Endometrial microvascular endothelial cells (primary cell): ENCODE measurements around the gene KRTAP3-1. TPM values are rescaled to one million over a fixed set of nuclear protein-coding genes. Genes with fewer than 3 reads are reported as not detected.

Source experiments
- in situ Hi-C: cut with HindIII; loops from 2 replicates; pipeline ENCODE4 v1.10.0; 2017; ENCODE audit warnings: low sequenced_read_pairs, low pct_unique_long_range_greater_than_20kb; ENCODE audit errors: inconsistent ontology term
- total RNA-seq: library from RNA; depleted of rRNA; stranded (reverse); fragments of >200 nt; gene quantifications from one replicate; pipeline ENCODE4 v1.2.3, GENCODE V29; 2015; ENCODE audit errors: inconsistent ontology term

Gene KRTAP3-1
- total RNA-seq, 1 donor from 2014 or later, result not detected

DNA sequence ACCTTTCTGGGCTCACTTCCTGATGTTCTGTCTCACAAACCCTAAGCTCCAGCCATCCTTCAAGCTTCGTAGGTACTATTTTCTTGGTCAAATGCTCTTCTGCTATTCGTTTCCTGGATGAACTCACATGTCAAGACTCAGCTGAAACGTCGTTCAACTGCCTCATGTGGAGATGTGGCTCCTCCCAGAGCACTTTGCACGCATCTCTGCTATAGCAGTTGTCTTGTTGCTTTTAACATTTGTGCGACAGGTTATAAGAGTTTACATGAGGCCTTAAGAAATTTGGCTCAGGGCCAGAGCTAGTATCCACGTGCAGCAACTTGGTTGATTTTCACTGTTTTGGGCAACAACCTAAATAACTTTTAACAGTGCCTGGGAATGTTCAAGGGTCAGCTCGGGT, 22.0 kb downstream of the KRTAP3-1 start:
- in situ Hi-C loops, result no loop called here

DNA sequence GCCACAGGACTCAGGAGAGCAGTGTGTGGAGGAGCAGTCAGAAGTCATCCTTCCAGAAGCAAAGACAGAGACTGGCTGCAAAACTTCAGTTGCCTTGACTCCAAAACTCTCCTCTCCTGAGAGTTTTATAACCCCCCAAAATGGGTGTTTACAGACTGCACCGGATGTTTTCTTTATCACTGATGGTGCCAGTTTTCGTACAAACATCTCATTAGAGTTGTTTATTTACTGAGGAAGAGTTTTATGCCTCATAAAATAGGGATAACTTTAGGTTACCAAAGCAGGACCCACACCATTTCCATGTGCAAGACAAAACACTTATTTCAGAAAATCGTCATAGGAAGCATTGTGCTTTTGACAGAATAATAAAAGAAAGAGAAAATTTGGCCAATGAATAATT, 24.7 kb downstream of the KRTAP3-1 start, which contains the start of gene KRT40:
KRT40 (minus strand) TSS at position 101 of the 400 bp plus-strand sequence; CDS start at position 48, 53 bp downstream.
- in situ Hi-C loops, result no loop called here

DNA sequence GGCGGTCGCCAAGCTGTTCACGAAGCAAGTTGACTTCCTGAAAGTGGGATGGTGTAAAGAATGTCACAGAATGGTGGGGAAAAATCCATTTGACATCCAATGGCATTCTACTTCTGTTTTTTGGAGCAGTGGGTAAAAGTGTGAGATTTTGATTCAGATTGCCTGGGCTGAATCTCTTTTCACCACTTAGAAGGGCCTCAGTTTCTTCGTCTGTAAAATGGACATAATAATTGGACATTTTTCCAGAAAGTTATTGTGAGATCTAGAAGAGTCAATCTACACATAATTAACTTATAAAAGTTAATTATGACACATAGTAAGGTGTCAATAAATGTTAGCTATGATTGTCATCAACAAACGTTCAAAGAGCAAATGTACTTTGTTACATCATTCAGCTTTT, 27.8 kb downstream of the KRTAP3-1 start:
- in situ Hi-C loops, result no loop called here

DNA sequence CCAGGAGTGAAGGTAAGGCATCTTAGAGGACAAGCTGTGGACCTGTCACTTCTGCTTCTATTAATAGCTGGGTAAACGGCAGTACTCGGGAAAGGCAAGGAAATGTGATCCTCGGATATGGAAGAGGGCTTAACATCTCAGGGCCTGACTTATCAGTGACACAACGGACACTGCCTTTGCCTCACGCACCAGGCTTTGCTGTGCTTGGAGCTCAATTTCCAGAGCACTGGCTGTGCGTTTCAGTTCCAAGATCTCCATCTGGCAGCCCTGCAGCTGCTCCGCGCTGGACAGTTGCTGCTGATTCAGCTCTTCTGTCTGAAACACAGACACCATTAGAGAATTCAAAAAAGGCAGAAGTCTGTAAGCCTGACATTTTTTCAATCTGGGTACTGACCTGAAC, 28.3 kb downstream of the KRTAP3-1 start:
- in situ Hi-C loops, result no loop called here

DNA sequence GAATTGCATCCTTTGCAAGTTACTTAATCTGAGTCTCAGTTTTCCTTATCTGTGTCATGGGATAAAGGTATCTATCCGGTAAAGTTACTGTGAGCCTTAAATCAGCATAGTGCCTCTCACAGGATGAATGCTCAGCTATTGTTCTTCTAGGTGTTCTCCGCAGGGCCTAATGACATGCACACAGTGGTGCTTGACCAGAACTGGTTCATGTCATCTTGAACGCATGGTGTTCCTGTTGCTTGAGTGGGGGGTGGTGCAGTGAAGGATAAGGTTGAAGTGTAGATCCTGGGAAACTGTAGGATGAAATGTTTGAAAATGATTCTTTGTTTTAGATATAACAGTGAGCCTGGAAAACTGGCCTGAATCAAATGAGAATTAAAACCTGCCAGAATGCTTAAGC, 28.8 kb downstream of the KRTAP3-1 start:
- in situ Hi-C loops, result no loop called here

DNA sequence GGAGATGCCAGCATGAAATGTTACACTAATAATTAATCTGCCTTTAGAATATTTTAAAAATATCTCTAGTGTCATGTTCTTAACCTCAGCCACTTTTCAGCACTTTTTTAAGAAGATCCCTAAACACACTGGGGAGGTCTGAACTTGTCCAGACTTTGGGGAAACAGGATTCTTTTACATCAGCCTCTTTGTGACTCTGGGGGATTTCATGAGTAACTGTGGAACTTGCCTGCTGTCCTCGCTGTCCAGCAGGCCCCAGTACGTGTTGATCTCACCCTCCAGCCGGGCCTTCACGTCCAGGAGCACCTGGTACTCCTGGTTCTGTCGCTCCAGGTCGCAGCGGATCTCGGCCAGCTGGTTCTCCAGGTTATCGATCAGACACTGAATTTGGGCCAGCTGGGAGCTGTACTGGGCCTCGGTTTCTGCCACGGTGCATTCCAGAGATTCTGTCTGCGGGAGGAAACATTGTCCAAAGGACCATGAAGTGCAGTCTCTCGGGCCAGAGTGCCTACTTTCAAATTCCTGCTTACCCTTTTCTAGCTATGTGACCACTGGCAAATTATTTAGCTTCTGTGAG, 30.3 kb downstream of the KRTAP3-1 start:
- in situ Hi-C loops, result no loop called here

DNA sequence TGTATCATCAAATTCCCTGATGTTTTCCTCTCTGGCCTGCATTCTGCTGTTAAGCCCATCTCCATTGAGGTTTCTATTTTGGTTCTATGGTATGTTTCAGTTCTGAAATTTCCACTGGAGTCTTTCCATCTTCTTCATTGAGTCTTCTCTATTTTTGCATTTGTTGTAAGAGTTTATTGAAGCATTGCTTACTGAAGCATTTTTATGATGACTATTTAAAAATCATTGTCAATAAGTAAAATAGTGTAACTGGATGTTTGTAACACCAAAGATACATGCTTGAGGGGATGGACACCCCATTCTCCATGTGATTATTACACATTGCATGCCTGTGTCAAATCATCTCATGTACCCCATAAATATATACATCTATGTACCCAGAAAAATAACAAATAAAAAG, 33.4 kb downstream of the KRTAP3-1 start:
- in situ Hi-C loops, result no loop called here

DNA sequence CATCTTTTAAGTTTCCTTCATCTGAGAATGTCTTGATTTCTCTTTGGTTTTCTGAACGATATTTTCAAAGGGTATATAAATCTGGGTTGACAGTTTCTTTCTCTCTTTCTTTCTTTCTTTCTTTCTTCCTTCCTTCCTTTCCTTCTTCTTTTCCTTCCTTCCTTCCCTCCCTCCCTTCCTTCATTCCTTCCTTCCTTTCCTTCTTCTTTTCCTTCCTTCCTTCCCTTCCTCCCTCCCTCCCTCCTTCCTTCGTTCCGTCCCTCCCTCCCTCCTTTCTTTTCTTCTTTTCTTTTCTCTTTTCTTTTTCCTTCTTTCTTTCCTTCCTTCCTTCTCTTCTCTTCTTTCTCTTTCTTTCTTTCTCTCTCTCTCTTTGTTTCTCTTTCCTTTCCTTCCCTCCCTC, 34.6 kb downstream of the KRTAP3-1 start:
- in situ Hi-C loops, result no loop called here

DNA sequence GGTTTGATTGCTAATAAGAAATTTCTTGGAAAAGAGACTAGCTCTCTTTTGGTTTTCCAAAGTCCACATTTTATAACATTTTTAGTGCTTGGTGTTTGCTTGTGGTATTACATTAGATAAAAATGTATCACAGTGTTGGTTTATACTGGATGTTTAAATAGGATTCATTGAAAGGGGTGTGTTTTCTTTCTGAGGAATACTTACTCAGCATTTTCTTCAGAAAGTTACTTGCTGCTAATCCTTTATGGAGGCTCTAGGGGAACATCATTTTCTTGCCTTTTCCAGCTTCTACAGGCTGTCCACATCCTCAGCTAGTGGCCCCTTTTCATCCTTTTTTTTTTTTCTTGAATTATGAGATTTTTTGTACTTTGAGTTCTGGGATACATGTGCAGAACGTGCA, 41.3 kb downstream of the KRTAP3-1 start:
- in situ Hi-C loops, result no loop called here

DNA sequence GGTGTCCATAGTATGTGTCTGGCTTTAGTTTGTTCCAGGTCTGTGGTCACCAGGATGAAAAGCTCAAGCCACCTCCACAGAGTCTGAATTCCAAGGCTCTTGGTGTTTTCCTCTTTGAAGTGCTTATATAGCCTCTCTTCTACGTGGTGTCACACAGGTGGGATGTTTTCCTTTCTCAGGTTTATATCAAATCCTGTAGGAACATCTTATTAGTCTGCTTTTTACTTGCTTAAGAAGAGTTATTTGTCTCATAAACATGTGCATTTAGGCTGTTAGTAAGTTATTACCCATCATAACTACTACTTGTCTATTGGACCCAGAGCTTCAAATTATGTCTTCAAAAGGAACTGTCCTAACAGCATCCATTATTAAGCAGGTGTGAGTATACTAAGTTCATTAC, 42.1 kb downstream of the KRTAP3-1 start, which contains the start of gene KRT39:
KRT39 (minus strand) TSS at position 101 of the 400 bp plus-strand sequence; CDS start at position 9, 92 bp downstream.
- in situ Hi-C loops, result no loop called here

DNA sequence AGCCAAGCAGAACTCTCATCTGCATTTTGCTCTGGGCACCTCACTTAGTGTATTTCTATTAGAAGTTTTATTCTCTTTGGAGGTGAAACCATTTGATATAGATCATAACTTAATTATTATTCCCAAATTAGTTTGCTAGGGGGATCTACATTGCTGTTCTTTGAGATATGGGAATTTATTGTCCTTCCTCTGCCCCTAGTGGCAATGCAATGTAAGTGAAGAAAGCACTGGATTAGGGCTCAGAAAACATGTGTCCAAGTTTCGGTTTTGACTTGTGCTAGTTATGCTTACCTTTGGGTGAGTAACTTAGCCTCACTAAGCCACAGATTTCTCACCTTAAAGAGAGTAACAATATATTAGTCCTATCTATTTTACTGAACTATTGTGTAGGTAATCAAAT, 45.1 kb downstream of the KRTAP3-1 start:
- in situ Hi-C loops, result no loop called here

DNA sequence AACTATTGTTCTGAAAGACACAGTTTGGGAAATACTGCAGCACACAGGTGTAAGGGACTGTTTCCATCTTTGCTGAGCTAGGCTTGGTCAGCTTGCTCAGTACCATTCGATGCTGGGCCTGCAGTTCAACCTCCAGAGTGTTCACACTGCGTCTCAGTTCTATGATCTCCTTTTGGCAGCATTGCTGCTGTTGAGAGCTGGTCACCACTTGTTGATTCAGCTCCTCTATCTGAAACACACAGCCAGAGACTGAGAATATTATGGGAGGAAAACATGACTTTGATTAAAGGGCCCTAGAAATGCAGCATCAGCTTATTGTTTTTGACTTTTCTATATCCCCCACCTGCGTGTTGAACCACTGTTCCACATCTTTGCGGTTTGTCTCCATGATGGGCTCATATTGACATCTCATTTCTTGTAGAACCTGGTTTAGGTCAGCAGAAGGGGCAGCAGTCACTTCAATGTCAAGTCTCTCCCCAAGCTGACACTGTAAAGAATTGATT, 46.8 kb downstream of the KRTAP3-1 start:
- in situ Hi-C loops, result no loop called here

DNA sequence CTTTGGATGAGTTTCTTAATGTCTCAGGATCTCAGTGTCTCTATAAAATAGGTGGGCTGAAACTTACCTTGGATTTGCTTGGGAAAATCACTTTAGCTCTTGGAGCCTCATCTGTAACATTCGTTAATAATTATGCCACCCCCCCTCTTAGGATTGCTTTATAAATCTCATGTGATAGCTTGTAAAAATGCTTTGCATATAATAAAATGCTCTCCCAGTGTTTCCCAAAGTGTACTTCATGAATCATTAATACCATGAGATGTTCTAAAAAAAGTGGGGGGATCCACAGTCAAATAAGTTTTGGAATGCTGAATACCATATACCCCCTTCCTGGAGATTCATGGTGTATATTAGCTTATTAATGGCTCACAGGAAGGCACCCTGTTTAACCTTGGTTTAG, 47.3 kb downstream of the KRTAP3-1 start:
- in situ Hi-C loops, result no loop called here

DNA sequence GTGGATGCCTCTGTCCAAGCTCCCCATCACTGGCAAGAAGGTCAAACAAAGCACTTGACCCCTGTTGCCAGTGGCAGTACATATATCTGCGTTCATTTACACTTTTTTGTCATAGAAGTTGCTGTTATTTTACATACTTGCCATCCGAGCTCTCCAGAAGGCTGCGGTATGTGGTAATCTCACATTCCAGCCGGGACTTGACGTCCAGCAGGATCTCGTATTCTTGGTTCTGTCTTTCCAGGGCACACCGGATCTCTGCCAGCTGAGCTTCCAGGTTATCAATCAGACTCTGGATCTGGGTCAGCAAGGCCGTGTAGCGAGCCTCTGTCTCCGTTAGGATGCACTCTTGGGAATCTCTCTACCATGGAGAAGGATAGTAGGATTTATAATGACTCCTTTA, 48.8 kb downstream of the KRTAP3-1 start:
- in situ Hi-C loops, result no loop called here

Other genes with a start within 250 kb of the KRTAP3-1 start
- not detected for gene KRT26, start 236.9 kb downstream of the KRTAP3-1 start, total RNA-seq
- gene KRT27, start 226.6 kb downstream of the KRTAP3-1 start, total RNA-seq, result not detected
- gene KRT28, start 209.2 kb downstream of the KRTAP3-1 start, total RNA-seq, result not detected
- gene KRT10, start 186.5 kb downstream of the KRTAP3-1 start, total RNA-seq, result 6.4 TPM
- gene KRT12, start 141.9 kb downstream of the KRTAP3-1 start, total RNA-seq, result not detected
- not detected for gene KRT20, start 123.9 kb downstream of the KRTAP3-1 start, total RNA-seq
- not detected for gene KRT23, start 71.5 kb downstream of the KRTAP3-1 start, total RNA-seq
- gene KRT39, start 42.2 kb downstream of the KRTAP3-1 start, total RNA-seq, result not detected
- gene KRT40, start 24.8 kb downstream of the KRTAP3-1 start, total RNA-seq, result not detected
- not detected for gene KRTAP3-3, start 15.0 kb downstream of the KRTAP3-1 start, total RNA-seq
- not detected for gene KRTAP3-2, start 9.2 kb downstream of the KRTAP3-1 start, total RNA-seq
- gene KRTAP1-5, start 18.1 kb upstream of the KRTAP3-1 start, total RNA-seq, result not detected
- gene KRTAP1-4, start 21.1 kb upstream of the KRTAP3-1 start, total RNA-seq, result not detected
- gene KRTAP1-3, start 25.7 kb upstream of the KRTAP3-1 start, total RNA-seq, result not detected
- not detected for gene KRTAP1-1, start 32.3 kb upstream of the KRTAP3-1 start, total RNA-seq
- gene KRTAP2-1, start 38.2 kb upstream of the KRTAP3-1 start, total RNA-seq, result not detected
- gene KRTAP2-2, start 46.1 kb upstream of the KRTAP3-1 start, total RNA-seq, result not detected
- gene KRTAP2-3, start 51.0 kb upstream of the KRTAP3-1 start, total RNA-seq, result not detected
- not detected for gene KRTAP2-4, start 56.8 kb upstream of the KRTAP3-1 start, total RNA-seq
- gene KRTAP4-7, start 75.0 kb upstream of the KRTAP3-1 start, total RNA-seq, result not detected
- gene KRTAP4-8, start 89.0 kb upstream of the KRTAP3-1 start, total RNA-seq, result not detected
- gene KRTAP4-16, start 93.1 kb upstream of the KRTAP3-1 start, total RNA-seq, result not detected
- gene KRTAP4-9, start 96.3 kb upstream of the KRTAP3-1 start, total RNA-seq, result not detected
- not detected for gene KRTAP4-11, start 109.2 kb upstream of the KRTAP3-1 start, total RNA-seq
- not detected for gene KRTAP4-12, start 115.1 kb upstream of the KRTAP3-1 start, total RNA-seq
- not detected for gene KRTAP4-6, start 131.4 kb upstream of the KRTAP3-1 start, total RNA-seq
- gene KRTAP4-5, start 140.7 kb upstream of the KRTAP3-1 start, total RNA-seq, result not detected
- not detected for gene KRTAP4-4, start 151.6 kb upstream of the KRTAP3-1 start, total RNA-seq
- not detected for gene KRTAP4-3, start 159.1 kb upstream of the KRTAP3-1 start, total RNA-seq
- not detected for gene KRTAP4-2, start 169.1 kb upstream of the KRTAP3-1 start, total RNA-seq
- not detected for gene KRTAP4-1, start 175.8 kb upstream of the KRTAP3-1 start, total RNA-seq
- gene KRTAP9-1, start 180.8 kb upstream of the KRTAP3-1 start, total RNA-seq, result not detected
- gene KRTAP9-2, start 217.5 kb upstream of the KRTAP3-1 start, total RNA-seq, result not detected
- not detected for gene KRTAP9-3, start 223.3 kb upstream of the KRTAP3-1 start, total RNA-seq
- gene KRTAP9-8, start 228.9 kb upstream of the KRTAP3-1 start, total RNA-seq, result not detected
- not detected for gene KRTAP9-4, start 240.6 kb upstream of the KRTAP3-1 start, total RNA-seq
- not detected for gene KRTAP9-9, start 246.3 kb upstream of the KRTAP3-1 start, total RNA-seq